Neural progenitor cell (in vitro differentiated cells): ENCODE data around the gene CLTB. TPM values are rescaled to one million over a fixed set of nuclear protein-coding genes. Genes with fewer than 3 reads are reported as not detected.

Experiments used
- DNase-seq: peaks from one replicate; pipeline ENCODE4 v3.0.0-alpha.2; 2016; ENCODE audit warnings: low spot score
- H2AFZ ChIP-seq: fragments of 200-600 bp; sonication (generic); replicated peaks from 2 replicates; pipeline ENCODE4 v1.6.1; 2016; ENCODE audit warnings: antibody characterized with exemption
- H3F3A ChIP-seq: fragments of 200-600 bp; sonication (generic); 2 replicates; pipeline ENCODE4 v1.6.1; 2016; ENCODE audit warnings: antibody characterized with exemption, low read depth
- H3K27ac ChIP-seq: fragments of 200-600 bp; sonication (generic); 2 replicates; pipeline ENCODE4 v1.5.1; 2016; ENCODE audit warnings: mild to moderate bottlenecking
- H3K27me3 ChIP-seq: fragments of 200-600 bp; sonication (generic); 2 replicates; pipeline ENCODE4 v1.6.1; 2016; ENCODE audit warnings: mild to moderate bottlenecking, moderate library complexity
- H3K36me3 ChIP-seq: fragments of 200-600 bp; sonication (generic); 2 replicates; pipeline ENCODE4 v1.5.1; 2016
- H3K4me1 ChIP-seq: fragments of 200-600 bp; sonication (generic); 2 replicates; pipeline ENCODE4 v1.6.1; 2016; ENCODE audit warnings: mixed run types
- H3K4me2 ChIP-seq: fragments of 200-600 bp; sonication (generic); 2 replicates; pipeline ENCODE4 v1.6.1; 2016
- H3K4me3 ChIP-seq: fragments of 200-600 bp; sonication (generic); 2 replicates; pipeline ENCODE4 v1.5.1; 2016
- H3K79me2 ChIP-seq: fragments of 200-600 bp; sonication (generic); 2 replicates; pipeline ENCODE4 v1.6.1; 2016; ENCODE audit warnings: low read depth
- H3K9ac ChIP-seq: fragments of 200-600 bp; sonication (generic); 2 replicates; pipeline ENCODE4 v1.6.1; 2016
- H3K9me3 ChIP-seq: fragments of 200-600 bp; sonication (generic); 2 replicates; pipeline ENCODE4 v1.5.1; 2016; ENCODE audit warnings: low read depth
- H4K20me1 ChIP-seq: fragments of 200-600 bp; sonication (generic); 2 replicates; pipeline ENCODE4 v1.6.1; 2016; ENCODE audit warnings: low read depth
- H3K27ac Mint-ChIP-seq: 3 replicates; pipeline ENCODE4 v1.8.0; 2021; ENCODE audit warnings: mixed read lengths
- H3K27me3 Mint-ChIP-seq: 2 replicates; pipeline ENCODE4 v1.8.0; 2022; ENCODE audit warnings: low read depth, mild to moderate bottlenecking, inconsistent platforms, moderate library complexity, mixed read lengths; ENCODE audit not compliant: insufficient read depth
- H3K36me3 Mint-ChIP-seq: 3 replicates; pipeline ENCODE4 v1.8.0; 2021; ENCODE audit warnings: mixed read lengths
- H3K4me1 Mint-ChIP-seq: 3 replicates; pipeline ENCODE4 v1.8.0; 2021; ENCODE audit warnings: mixed read lengths
- H3K4me3 Mint-ChIP-seq: 3 replicates; pipeline ENCODE4 v1.8.0; 2021; ENCODE audit warnings: mild to moderate bottlenecking, moderate library complexity, mixed read lengths
- H3K9me3 Mint-ChIP-seq: 3 replicates; pipeline ENCODE4 v1.8.0; 2020; ENCODE audit warnings: mixed read lengths
- CTCF ChIP-seq: fragments of 200-600 bp; sonication (generic); IDR thresholded peaks from 2 replicates; pipeline ENCODE4 v1.5.1; 2017; ENCODE audit warnings: antibody characterized with exemption, mild to moderate bottlenecking
- EZH2 ChIP-seq: fragments of 200-600 bp; sonication (generic); IDR thresholded peaks from 2 replicates; pipeline ENCODE4 v1.6.1; 2017; ENCODE audit warnings: antibody characterized with exemption, mild to moderate bottlenecking, moderate library complexity
- EZH2phosphoT487 ChIP-seq: fragments of 200-600 bp; sonication (generic); IDR thresholded peaks from 2 replicates; pipeline ENCODE4 v1.6.1; 2017; ENCODE audit warnings: antibody characterized with exemption
- total RNA-seq: library from RNA; depleted of rRNA; stranded (reverse); fragments of >200 nt; gene quantifications from 2 replicates; pipeline ENCODE4 v1.2.3, GENCODE V29; 2015; ENCODE audit warnings: low replicate concordance

CLTB gene
- total RNA-seq, 1 donor from 2014 or later = 12.6 TPM

GRCh38 chr5:176359658-176360057 is 56.7 kb downstream of the CLTB start:
- H2AFZ ChIP-seq = no peak overlapping the region
- no peaks in the 10 kb centered on the region for H3F3A ChIP-seq
- no peaks in the 10 kb centered on the region for H3K9me3 ChIP-seq
- H3K4me1 ChIP-seq = peaks cover 11% of the 10 kb centered on the region
- peaks cover 67% of the 10 kb centered on the region for H3K79me2 ChIP-seq
- H3K27me3 ChIP-seq = peaks cover 31% of the 10 kb centered on the region
- Mint-ChIP-seq H3K27ac (no peak overlapping the region), H3K36me3 (peaks cover 17% of the 10 kb centered on the region), H3K4me3 (peak overlapping the region; percentile 82), H3K4me1 (peaks cover 12% of the 10 kb centered on the region), H3K9me3 (no peaks in the 10 kb centered on the region), H3K27me3 (peaks cover 8% of the 10 kb centered on the region)
- H3K36me3 ChIP-seq = no peaks in the 10 kb centered on the region
- no peak for TF ChIP-seq CTCF
- TF ChIP-seq EZH2 = no peak
- TF ChIP-seq EZH2phosphoT487 = no peak
- no peak overlapping the region for H3K27ac ChIP-seq
- no peak for DNase-seq
- H3K4me2 ChIP-seq = no peak overlapping the region
- H3K4me3 ChIP-seq = peak overlapping the region; percentile 90
- H4K20me1 ChIP-seq = peaks cover 62% of the 10 kb centered on the region
- no peak overlapping the region for H3K9ac ChIP-seq

GRCh38 chr5:176356179-176356566 is 60.2 kb downstream of the CLTB start:
- Histone ChIP-seq H3K27ac (no peak overlapping the region), H3K4me3 (no peak overlapping the region), H3K4me1 (peaks cover 11% of the 10 kb centered on the region), H3K36me3 (no peaks in the 10 kb centered on the region), H3F3A (no peaks in the 10 kb centered on the region), H3K27me3 (no peaks in the 10 kb centered on the region), H3K79me2 (peaks cover 94% of the 10 kb centered on the region), H4K20me1 (peaks cover 90% of the 10 kb centered on the region), H2AFZ (no peak overlapping the region), H3K4me2 (peak overlapping the region; percentile 33), H3K9ac (no peak overlapping the region), H3K9me3 (no peaks in the 10 kb centered on the region)
- TF ChIP-seq EZH2phosphoT487 (no peak), CTCF (no peak), EZH2 (no peak)
- Mint-ChIP-seq H3K9me3 (no peaks in the 10 kb centered on the region), H3K36me3 (peaks cover 34% of the 10 kb centered on the region), H3K27me3 (no peaks in the 10 kb centered on the region), H3K27ac (no peak overlapping the region), H3K4me3 (no peak overlapping the region), H3K4me1 (peaks cover 9% of the 10 kb centered on the region)
- DNase-seq = no peak

- H3K9me3 Mint-ChIP-seq = no peaks in the 10 kb centered on the region
- no peaks in the 10 kb centered on the region for H3K27me3 Mint-ChIP-seq
- no peak overlapping the region for H3K4me3 Mint-ChIP-seq
- H3K4me1 Mint-ChIP-seq = peaks cover 9% of the 10 kb centered on the region
- H3K9me3 ChIP-seq = no peaks in the 10 kb centered on the region
- H3K27ac ChIP-seq = no peak overlapping the region
- DNase-seq = peak; percentile 64
- H3K27ac Mint-ChIP-seq = no peak overlapping the region
- peaks cover 11% of the 10 kb centered on the region for H3K4me1 ChIP-seq
- H3K79me2 ChIP-seq = peaks cover 88% of the 10 kb centered on the region
- TF ChIP-seq CTCF (peak; percentile 34), EZH2phosphoT487 (no peak), EZH2 (no peak)
- no peak overlapping the region for H3K9ac ChIP-seq
- no peaks in the 10 kb centered on the region for H3K36me3 ChIP-seq
- H3K4me3 ChIP-seq = no peak overlapping the region
- peaks cover 37% of the 10 kb centered on the region for H3K36me3 Mint-ChIP-seq
- H3F3A ChIP-seq = no peaks in the 10 kb centered on the region
- no peak overlapping the region for H2AFZ ChIP-seq
- no peaks in the 10 kb centered on the region for H3K27me3 ChIP-seq
- peak overlapping the region; percentile 33 for H3K4me2 ChIP-seq
- H4K20me1 ChIP-seq = peaks cover 89% of the 10 kb centered on the region
Observed at GRCh38 chr5:176355400-176356178, 60.8 kb downstream of the CLTB start.
